Brain microvascular endothelial cell (primary cell): ENCODE data around the gene F5.

Experiments
- DNase-seq: peaks from one replicate; pipeline ENCODE4 v3.0.0-alpha.2; 2020
- H3K27ac ChIP-seq: fragments of 250-450 bp; sonication (Bioruptor Pico); 2 replicates; pipeline ENCODE4 v1.5.1; 2020; ENCODE audit warnings: mild to moderate bottlenecking, moderate library complexity
- H3K27me3 ChIP-seq: fragments of 250-450 bp; sonication (Bioruptor Pico); replicated peaks from 2 replicates; pipeline ENCODE4 v1.5.1; 2020; ENCODE audit warnings: mild to moderate bottlenecking
- H3K36me3 ChIP-seq: fragments of 250-450 bp; sonication (Bioruptor Pico); replicated peaks from 2 replicates; pipeline ENCODE4 v1.5.1; 2020; ENCODE audit warnings: mild to moderate bottlenecking
- H3K4me3 ChIP-seq: 2 replicates; pipeline ENCODE4 v1.5.1; 2011; ENCODE audit warnings: low read depth, mild to moderate bottlenecking, control low read depth, low read length, moderate library complexity
- CTCF ChIP-seq: IDR thresholded peaks from 2 replicates; pipeline ENCODE4 v1.5.1; 2011; ENCODE audit warnings: low read depth, mild to moderate bottlenecking, moderate library complexity, low read length, control low read depth, inconsistent platforms; ENCODE audit errors: missing control alignments
- in situ Hi-C: cut with HindIII; loops from 2 replicates; pipeline ENCODE4 v1.10.0; 2017; ENCODE audit warnings: low sequenced_read_pairs, low pct_ligation_motif_present

The F5 gene

DNA sequence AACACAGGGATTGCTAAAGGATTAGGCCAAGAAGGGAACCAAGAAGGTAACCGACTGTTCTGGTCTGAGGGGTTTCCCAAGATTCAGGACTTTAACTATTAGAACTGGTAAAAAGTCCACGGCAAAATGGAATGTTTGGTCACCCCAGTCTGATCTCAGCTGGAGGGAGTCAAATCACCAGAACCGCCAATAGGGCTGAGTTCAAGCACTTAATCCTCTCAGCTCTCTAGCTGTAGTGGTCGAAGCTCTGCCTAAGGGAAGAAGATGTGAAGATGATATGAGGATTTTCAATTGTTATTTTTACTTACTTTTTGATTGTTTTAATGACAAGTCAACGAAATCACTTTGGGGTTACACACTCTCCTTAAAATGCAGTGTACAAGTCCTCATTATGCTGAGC is 29.1 kb downstream of the F5 start:
- no peaks in the 10 kb centered on the region for H3K36me3 ChIP-seq
- no peak for TF ChIP-seq CTCF
- H3K4me3 ChIP-seq: no peak overlapping the region
- no peak for DNase-seq
- no peaks in the 10 kb centered on the region for H3K27me3 ChIP-seq
- H3K27ac ChIP-seq: no peak overlapping the region
- in situ Hi-C loops: no loop called here

DNA sequence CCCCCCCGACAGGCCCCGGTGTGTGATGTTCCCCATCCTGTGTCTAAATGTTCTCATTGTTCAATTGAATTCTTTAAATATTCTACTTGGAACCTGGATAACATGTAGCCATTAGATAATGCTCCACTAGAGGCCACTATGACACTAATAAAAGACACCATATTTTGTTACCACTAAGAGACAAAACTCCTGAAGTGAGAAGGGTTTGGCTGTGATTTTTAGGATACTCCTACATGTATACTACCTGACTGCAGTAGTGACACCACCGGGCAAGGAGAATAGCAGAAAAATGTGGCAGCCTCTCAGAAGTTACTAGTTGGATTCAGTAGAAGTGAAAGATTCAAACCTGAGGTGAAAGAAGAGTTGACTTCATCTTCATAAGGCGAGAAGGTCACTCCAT is 36.0 kb downstream of the F5 start:
- Histone ChIP-seq H3K4me3 (no peak overlapping the region), H3K27me3 (no peaks in the 10 kb centered on the region), H3K27ac (no peak overlapping the region), H3K36me3 (no peaks in the 10 kb centered on the region)
- peak; percentile 30 for TF ChIP-seq CTCF
- peak; percentile 12 for DNase-seq
- in situ Hi-C loops: no loop called here

GRCh38 chr1:169548282-169548681 is 38.0 kb downstream of the F5 start:
- Histone ChIP-seq H3K27me3 (no peaks in the 10 kb centered on the region), H3K4me3 (no peak overlapping the region), H3K27ac (no peak overlapping the region), H3K36me3 (no peaks in the 10 kb centered on the region)
- in situ Hi-C loops: no loop called here
- no peak for DNase-seq
- TF ChIP-seq CTCF: no peak

GRCh38 chr1:169546087-169546995 is 39.9 kb downstream of the F5 start:
- DNase-seq: peak; percentile 82
- no peak overlapping the region for H3K27ac ChIP-seq
- TF ChIP-seq CTCF: peak; percentile 79
- in situ Hi-C loops: no loop called here
- H3K36me3 ChIP-seq: no peaks in the 10 kb centered on the region
- H3K27me3 ChIP-seq: no peaks in the 10 kb centered on the region
- H3K4me3 ChIP-seq: no peak overlapping the region

- DNase-seq: no peak
- in situ Hi-C loops: no loop called here
- Histone ChIP-seq H3K4me3 (no peak overlapping the region), H3K36me3 (no peaks in the 10 kb centered on the region), H3K27ac (no peak overlapping the region), H3K27me3 (no peaks in the 10 kb centered on the region)
- no peak for TF ChIP-seq CTCF
These were observed 40.8 kb downstream of the F5 start for GRCh38 chr1:169545472-169545871.
